K562 (cell line): ENCODE results near the gene CORO2A. TPM values are rescaled to one million over a fixed set of nuclear protein-coding genes. Genes with fewer than 3 reads are reported as not detected.
A peak's percentile ranks its signal among the peaks of the same experiment; 100 is the strongest.

ENCODE experiments used
- BACH1 ChIP-seq: fragments of 200-800 bp; sonication (Bioruptor generic); IDR thresholded peaks from 2 replicates; pipeline ENCODE4 v1.6.1; 2016; ENCODE audit warnings: missing genetic modification characterization, missing compliant biosample characterization
- GATAD2B ChIP-seq: fragments of 450-650 bp; IDR thresholded peaks from 2 replicates; pipeline ENCODE4 v1.6.1; 2017; ENCODE audit warnings: mild to moderate bottlenecking, borderline replicate concordance
- NFYB ChIP-seq: IDR thresholded peaks from 2 replicates; pipeline ENCODE4 v1.6.1; 2011; ENCODE audit warnings: mild to moderate bottlenecking, moderate library complexity; ENCODE audit not compliant: insufficient read length; ENCODE audit errors: extremely low read depth
- NR2F6 ChIP-seq: fragments of 450-650 bp; formaldehyde crosslinking; IDR thresholded peaks from 2 replicates; pipeline ENCODE4 v1.4.0; 2020; ENCODE audit warnings: mild to moderate bottlenecking
- NR4A1 ChIP-seq, 2 experiments: fragments of 250-450 bp in 1 of 2; fragments of 450-650 bp in 1 of 2; sonication (Bioruptor Pico) in 1 of 2; IDR thresholded peaks; 2 replicates each; pipeline versions ENCODE4 v1.4.0 to v1.6.1; 2016 to 2020; ENCODE audit warnings: mild to moderate bottlenecking in 2 of 2, missing compliant biosample characterization in 1 of 2, missing genetic modification characterization in 1 of 2, moderate library complexity in 1 of 2
- POLR2G ChIP-seq: fragments of 200-400 bp; formaldehyde crosslinking; IDR thresholded peaks from 2 replicates; pipeline ENCODE4 v1.6.1; 2017; ENCODE audit warnings: low read depth, mild to moderate bottlenecking, antibody characterized with exemption, low read length, moderate library complexity
- POLR2H ChIP-seq: IDR thresholded peaks from 2 replicates; pipeline ENCODE4 v1.6.1; 2016; ENCODE audit warnings: missing genetic modification characterization, low read depth, mild to moderate bottlenecking, control low read depth, missing compliant biosample characterization, moderate library complexity
- RBM15 ChIP-seq: fragments of 200-400 bp; formaldehyde crosslinking; IDR thresholded peaks from 2 replicates; pipeline ENCODE4 v1.6.1; 2018; ENCODE audit warnings: mild to moderate bottlenecking, low read length, moderate library complexity; ENCODE audit not compliant: insufficient read depth
- TAL1 ChIP-seq: fragments of 450-650 bp; IDR thresholded peaks from 2 replicates; pipeline ENCODE4 v1.6.1; 2016; ENCODE audit warnings: mild to moderate bottlenecking
- UBTF ChIP-seq, 2 experiments: IDR thresholded peaks; 2 replicates each; pipeline ENCODE4 v1.6.1; 2012; ENCODE audit warnings: improper control_type of control experiment in 2 of 2, low read depth in 2 of 2, low read length in 2 of 2, borderline replicate concordance in 1 of 2
- ZBTB11 ChIP-seq, 3 experiments: fragments of 200-800 bp in 1 of 3; fragments of 250-450 bp in 1 of 3; fragments of 450-650 bp in 1 of 3; sonication (Bioruptor Pico) in 1 of 3; sonication (Bioruptor generic) in 1 of 3; formaldehyde crosslinking in 1 of 3; IDR thresholded peaks; 2 replicates each; pipeline versions ENCODE4 v1.6.1 to v1.8.0; 2016 to 2022; ENCODE audit warnings: mild to moderate bottlenecking in 2 of 3, missing genetic modification characterization in 2 of 3, missing compliant biosample characterization in 1 of 3, moderate library complexity in 1 of 3
- ZFX ChIP-seq: sonication (generic); formaldehyde crosslinking; IDR thresholded peaks from 2 replicates; pipeline ENCODE4 v1.8.0; 2022; ENCODE audit warnings: mild to moderate bottlenecking, missing genetic modification reagents, moderate library complexity
- ZKSCAN8 ChIP-seq: fragments of 200-800 bp; sonication (Bioruptor generic); IDR thresholded peaks from 2 replicates; pipeline ENCODE4 v1.6.1; 2016; ENCODE audit warnings: missing genetic modification characterization, missing compliant biosample characterization
- ZNF140 ChIP-seq: fragments of 250-450 bp; sonication (Bioruptor Pico); IDR thresholded peaks from 2 replicates; pipeline ENCODE4 v1.8.0; 2021; ENCODE audit warnings: moderate library complexity, mild to moderate bottlenecking, inconsistent platforms
- polyA plus RNA-seq, 8 experiments: library from polyadenylated mRNA; depleted of rRNA in 4 of 8; stranded (reverse) in 5 of 8; unstranded in 3 of 8; fragments of >200 nt; fragmentation: Nextera tagmentation in 2 of 8; fragmentation: Illumina TruSeq in 1 of 8; extraction: Ambion mirVana in 2 of 8; extraction: Trizol in 1 of 8; gene quantifications; 2 replicates each; pipeline versions ENCODE4 v1.2.1 to v1.2.3, GENCODE V29; 2011 to 2014; ENCODE audit warnings: inconsistent platforms in 1 of 8, missing spikeins in 1 of 8
- total RNA-seq, 7 experiments: library from RNA; depleted of rRNA in 6 of 7; stranded (reverse); fragments of >200 nt in 6 of 7; fragmentation: Illumina TruSeq in 2 of 7; extraction: Trizol in 2 of 7; gene quantifications; 2 replicates each; pipeline versions ENCODE4 v1.2.1 to v1.2.3, GENCODE V29; 2011 to 2021; ENCODE audit warnings: low replicate concordance in 1 of 7
- TF ChIP-seq, protein P1 (sequence below): fragments of 450-650 bp; formaldehyde crosslinking; IDR thresholded peaks from 2 replicates; pipeline ENCODE4 v1.4.0; 2020; ENCODE audit warnings: mild to moderate bottlenecking, moderate library complexity
- TF ChIP-seq, protein P2 (sequence below): IDR thresholded peaks from 2 replicates; pipeline ENCODE4 v1.6.1; 2012; ENCODE audit warnings: low read depth, low read length, improper control_type of control experiment, borderline replicate concordance

CORO2A gene
- total and polyA plus RNA-seq, 9 of the 15 experiments (the other 6 are each of a cell fraction or from before 2014, with no cell fraction given) = 9.5 to 26.6 (median 18.0) TPM

DNA sequence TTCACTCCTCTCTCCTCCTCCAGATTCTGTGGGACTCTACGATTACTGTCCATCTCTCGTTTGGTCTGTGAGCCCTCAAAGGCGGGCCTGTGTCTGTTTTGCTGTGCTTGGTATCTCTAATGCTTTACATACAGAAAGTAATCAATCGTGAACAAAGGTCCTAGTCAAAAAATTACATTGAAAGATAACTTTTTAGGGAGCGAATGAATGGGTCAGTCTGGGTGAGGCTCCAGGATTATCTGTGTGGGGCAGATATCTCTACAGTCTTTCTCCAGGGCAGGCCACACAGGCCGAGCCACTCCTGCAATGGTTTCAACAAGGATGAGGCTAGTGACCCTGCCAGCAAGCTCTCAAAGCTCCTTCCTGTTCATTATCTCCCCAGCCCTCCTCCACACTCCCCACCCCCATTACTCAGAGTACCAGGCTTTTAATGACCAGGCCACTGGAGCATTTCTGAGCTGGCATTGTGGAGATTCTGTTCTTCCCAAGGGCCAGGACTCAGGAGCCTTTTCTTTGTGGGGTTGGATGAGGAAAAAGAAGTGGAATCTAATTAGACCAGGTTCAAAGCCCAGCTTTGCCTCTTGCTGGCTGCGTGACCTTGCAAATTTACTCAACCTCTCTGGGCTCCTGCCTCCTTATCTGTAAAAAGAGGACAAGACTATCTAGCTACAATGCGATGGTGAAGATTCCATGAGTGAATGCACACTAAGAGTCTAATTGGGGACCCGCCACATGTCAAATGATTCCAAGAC is 10.2 kb downstream of the CORO2A start (continued):
- TF ChIP-seq ZBTB11 (CRISPR knock-in tag; IDR thresholded peaks at IDR 0.05) = peak in 1 of 3 experiments; percentile 58; a peak in 2 of 6 replicates
- TF ChIP-seq GATAD2B = peak; percentile 14; the same call in 1 of the 2 replicates
- TF ChIP-seq RBM15 = no peak
- TF ChIP-seq ZKSCAN8 (CRISPR knock-in tag) = peak; percentile 6; the same call in 1 of the 2 replicates
- TF ChIP-seq UBTF (IDR thresholded peaks at IDR 0.05; ENCODE audit: borderline replicate concordance in 1 of 2, low read depth in 2 of 2, low read length in 2 of 2) = peak in 1 of 2 experiments; percentile 91; a peak in 2 of 4 replicates
- TF ChIP-seq POLR2H = peak; percentile 72
- TF ChIP-seq ZNF140 (CRISPR knock-in tag) = no peak
- TF ChIP-seq, protein P1, sequence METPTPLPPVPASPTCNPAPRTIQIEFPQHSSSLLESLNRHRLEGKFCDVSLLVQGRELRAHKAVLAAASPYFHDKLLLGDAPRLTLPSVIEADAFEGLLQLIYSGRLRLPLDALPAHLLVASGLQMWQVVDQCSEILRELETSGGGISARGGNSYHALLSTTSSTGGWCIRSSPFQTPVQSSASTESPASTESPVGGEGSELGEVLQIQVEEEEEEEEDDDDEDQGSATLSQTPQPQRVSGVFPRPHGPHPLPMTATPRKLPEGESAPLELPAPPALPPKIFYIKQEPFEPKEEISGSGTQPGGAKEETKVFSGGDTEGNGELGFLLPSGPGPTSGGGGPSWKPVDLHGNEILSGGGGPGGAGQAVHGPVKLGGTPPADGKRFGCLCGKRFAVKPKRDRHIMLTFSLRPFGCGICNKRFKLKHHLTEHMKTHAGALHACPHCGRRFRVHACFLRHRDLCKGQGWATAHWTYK (CRISPR knock-in tag) = no peak
- TF ChIP-seq, protein P2, sequence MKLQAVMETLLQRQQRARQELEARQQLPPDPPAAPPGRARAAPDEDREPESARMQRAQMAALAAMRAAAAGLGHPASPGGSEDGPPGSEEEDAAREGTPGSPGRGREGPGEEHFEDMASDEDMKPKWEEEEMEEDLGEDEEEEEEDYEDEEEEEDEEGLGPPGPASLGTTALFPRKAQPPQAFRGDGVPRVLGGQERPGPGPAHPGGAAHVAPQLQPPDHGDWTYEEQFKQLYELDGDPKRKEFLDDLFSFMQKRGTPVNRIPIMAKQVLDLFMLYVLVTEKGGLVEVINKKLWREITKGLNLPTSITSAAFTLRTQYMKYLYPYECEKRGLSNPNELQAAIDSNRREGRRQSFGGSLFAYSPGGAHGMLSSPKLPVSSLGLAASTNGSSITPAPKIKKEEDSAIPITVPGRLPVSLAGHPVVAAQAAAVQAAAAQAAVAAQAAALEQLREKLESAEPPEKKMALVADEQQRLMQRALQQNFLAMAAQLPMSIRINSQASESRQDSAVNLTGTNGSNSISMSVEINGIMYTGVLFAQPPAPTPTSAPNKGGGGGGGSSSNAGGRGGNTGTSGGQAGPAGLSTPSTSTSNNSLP = peak; percentile 59; the same call in 1 of the 2 replicates
- peak; percentile 69; the same call in 1 of the 2 replicates for TF ChIP-seq BACH1 (tag)
- TF ChIP-seq ZFX (CRISPR knock-in tag) = no peak; the same call in 1 of the 2 replicates
- TF ChIP-seq NR4A1 (CRISPR knock-in tag; IDR thresholded peaks at IDR 0.05) = peak; percentile 41; the same call in 1 of the 2 replicates
- TF ChIP-seq NR4A1 (tag; IDR thresholded peaks at IDR 0.05) = no peak
- TF ChIP-seq NFYB = no peak
- TF ChIP-seq POLR2G = no peak
- peak; percentile 89 for TF ChIP-seq TAL1
- TF ChIP-seq NR2F6 = no peak
